Frontal cortex (tissue), 4 donors: ENCODE data around the gene ANGPTL8. TPM values are rescaled to one million over a fixed set of nuclear protein-coding genes. Genes with fewer than 3 reads are reported as not detected.

Experiments used
- DNase-seq, 2 donors: peaks; one replicate each; pipeline ENCODE4 v3.0.0; 2012; ENCODE audit warnings: low spot score in 2 of 2
- FAIRE-seq: peaks from 2 replicates; lab custom pipeline; 2012; peaks lifted over from hg19 to GRCh38; lab: Jason Lieb, UNC
- total RNA-seq: library from RNA; depleted of rRNA; stranded (reverse); fragments of >200 nt; gene quantifications from one replicate; pipeline ENCODE4 v1.2.3, GENCODE V29; 2014
- donor health status: control.
- donor health status: control.
- donor health status: control.

The ANGPTL8 gene, protein sequence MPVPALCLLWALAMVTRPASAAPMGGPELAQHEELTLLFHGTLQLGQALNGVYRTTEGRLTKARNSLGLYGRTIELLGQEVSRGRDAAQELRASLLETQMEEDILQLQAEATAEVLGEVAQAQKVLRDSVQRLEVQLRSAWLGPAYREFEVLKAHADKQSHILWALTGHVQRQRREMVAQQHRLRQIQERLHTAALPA
- total RNA-seq, result not detected

DNA sequence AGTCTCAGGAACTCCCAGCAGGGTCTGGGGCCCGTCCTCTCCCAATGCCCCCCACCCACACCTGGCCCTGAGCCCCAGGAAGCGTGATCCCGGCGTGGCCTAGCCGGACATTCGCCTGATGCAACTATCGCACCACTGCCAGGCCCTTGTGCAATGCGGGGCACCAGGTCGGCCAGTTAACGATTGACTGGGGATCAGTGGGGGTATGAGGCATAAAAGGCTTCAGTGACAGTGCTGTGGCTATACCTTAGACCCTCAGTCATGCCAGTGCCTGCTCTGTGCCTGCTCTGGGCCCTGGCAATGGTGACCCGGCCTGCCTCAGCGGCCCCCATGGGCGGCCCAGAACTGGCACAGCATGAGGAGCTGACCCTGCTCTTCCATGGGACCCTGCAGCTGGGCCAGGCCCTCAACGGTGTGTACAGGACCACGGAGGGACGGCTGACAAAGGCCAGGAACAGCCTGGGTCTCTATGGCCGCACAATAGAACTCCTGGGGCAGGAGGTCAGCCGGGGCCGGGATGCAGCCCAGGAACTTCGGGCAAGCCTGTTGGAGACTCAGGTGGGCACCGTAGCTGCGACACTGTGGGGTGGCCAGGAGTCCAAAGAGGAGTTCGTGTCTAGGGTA, at the start of gene ANGPTL8:
Gene ANGPTL8 (plus strand): TSS at position 243 of the 624 bp plus-strand sequence. CDS start 19 bp downstream, at position 262.
- FAIRE-seq, result no peak
- DNase-seq, result no peak

DNA sequence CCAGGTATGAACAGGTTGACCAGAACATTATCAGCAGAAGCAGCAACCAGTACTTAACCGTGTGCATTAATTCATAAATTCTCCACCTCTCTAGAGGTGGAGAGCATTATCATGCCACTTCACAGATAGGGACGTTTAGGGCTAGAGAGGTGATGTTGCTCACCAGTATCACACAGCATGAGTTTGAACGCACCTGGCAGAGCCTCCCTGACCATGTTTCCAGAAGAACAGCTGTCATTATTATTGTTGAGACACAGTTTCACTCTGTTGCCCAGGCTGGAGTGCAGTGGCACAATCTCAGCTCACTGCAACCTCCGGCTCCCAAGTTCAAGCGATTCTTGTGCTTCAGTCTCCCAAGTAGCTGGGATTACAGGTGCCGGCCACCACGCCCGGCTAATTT, 48.9 kb upstream of the ANGPTL8 start:
- no peak for FAIRE-seq

DNA sequence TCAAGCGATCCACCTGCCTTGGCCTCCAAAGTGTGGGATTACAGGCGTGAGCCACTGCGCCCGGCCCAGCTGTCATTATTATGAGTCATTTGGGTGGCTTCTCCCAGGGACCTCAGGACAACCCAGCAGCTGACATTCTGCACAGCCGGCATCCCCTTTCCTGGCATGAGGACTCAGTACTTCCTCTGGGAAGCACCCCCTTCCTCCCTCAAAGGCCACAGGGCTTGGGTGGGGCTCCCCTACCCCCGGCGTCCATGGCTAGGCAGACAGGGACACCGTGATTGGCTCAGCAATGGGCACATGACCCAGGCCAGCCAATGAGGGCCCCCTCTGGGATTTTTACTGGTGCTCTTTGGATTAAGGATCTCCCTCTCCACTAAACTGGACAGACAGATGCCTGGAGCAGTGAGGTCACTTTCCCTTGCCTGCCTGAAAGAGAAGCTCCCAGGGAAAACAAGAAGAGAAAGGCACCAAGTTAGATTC, 48.1 kb upstream of the ANGPTL8 start:
- DNase-seq, result peak in 1 of 2 donors; percentile 61
- FAIRE-seq, result no peak

More for the DNA sequence above, 48.9 kb upstream of the ANGPTL8 start:
- DNase-seq, result no peak

DNA sequence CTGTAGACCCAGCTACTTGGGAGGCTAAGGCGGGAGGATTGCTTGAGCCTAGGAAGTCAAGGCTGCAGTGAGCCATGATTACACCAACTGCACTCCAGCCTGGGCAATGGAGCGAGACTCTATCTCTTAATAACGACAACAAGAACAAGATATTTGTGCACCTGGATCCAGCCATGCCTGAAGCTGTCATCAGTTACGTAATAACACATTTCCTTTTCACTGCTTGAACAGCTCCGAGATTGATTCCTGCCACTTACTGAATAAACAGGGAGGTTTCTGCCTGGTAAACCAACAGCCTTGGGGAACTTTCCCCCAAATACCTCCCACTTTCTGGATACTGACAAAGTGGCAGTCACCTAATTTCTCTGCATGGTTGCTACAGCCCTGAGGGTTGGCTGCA, 47.5 kb upstream of the ANGPTL8 start:
- no peak for FAIRE-seq
- no peak for DNase-seq

DNA sequence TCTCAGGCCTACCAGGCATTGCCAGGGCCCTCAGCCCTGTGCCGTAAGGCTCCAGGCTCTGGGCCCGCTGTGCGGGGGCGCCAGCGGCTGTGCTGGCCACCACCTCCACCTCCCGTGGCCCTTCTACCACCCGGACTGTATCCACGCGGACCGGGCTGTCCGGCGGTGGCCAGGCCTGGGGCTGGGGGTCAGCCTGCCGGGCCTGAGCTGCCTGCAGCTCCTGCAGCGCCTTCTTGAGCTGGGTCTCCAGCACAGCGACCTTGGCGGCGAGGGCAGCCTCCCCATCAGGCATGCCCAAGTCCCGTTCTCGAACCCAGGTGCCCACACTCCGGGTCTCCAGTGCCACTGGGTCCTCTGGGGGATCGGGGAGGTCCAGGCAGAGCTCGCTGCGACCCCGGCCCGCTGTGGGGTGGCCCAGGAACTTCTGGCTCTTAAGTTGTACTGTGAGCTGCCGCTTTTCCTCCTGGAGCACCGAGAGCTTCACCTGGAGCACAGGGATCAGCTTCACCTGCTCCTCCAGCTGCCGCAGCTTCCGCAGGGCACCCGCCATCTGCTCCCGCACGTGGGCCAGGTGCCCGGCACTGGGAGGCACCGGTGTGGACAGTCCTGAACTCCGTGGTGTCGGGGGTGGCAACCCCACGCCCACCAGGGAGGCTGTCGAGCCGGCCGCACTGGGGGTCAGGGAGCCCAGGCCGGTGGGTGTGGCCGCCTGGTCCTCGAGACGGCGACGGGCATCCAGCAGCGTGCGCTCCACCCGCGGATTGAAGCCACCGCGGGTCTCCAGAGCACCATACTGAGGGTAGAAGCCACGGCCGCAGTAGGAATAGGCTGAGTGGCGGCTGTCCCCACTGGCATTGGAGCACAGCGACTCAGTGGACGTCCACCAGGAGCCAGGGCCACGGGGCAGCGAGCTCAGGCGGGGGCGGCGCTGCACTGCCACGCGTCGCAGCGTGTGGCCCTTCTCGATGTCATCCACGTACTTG, 46.2 kb upstream of the ANGPTL8 start:
- DNase-seq (no peak), FAIRE-seq (no peak)

DNA sequence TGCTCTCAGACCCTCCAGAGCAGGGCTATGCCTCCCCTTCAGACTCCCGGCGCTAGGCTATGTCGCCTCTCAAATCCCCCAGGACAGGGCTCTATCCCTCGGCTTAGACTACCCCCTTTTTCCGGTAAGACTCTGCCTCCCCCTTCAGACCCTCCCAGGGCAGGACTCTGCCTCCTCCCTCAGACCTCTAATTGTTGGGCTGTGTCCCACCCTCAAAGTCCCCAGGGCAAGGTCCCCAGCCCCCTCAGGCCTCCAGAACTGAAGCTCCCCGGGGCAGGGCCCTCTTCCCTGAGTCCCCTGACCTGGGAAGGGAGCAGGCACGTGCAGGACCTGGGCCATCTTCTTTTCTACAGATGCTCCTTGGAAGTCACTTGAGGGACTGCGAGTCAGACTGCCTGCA, 45.2 kb upstream of the ANGPTL8 start:
- DNase-seq (no peak), FAIRE-seq (no peak)

DNA sequence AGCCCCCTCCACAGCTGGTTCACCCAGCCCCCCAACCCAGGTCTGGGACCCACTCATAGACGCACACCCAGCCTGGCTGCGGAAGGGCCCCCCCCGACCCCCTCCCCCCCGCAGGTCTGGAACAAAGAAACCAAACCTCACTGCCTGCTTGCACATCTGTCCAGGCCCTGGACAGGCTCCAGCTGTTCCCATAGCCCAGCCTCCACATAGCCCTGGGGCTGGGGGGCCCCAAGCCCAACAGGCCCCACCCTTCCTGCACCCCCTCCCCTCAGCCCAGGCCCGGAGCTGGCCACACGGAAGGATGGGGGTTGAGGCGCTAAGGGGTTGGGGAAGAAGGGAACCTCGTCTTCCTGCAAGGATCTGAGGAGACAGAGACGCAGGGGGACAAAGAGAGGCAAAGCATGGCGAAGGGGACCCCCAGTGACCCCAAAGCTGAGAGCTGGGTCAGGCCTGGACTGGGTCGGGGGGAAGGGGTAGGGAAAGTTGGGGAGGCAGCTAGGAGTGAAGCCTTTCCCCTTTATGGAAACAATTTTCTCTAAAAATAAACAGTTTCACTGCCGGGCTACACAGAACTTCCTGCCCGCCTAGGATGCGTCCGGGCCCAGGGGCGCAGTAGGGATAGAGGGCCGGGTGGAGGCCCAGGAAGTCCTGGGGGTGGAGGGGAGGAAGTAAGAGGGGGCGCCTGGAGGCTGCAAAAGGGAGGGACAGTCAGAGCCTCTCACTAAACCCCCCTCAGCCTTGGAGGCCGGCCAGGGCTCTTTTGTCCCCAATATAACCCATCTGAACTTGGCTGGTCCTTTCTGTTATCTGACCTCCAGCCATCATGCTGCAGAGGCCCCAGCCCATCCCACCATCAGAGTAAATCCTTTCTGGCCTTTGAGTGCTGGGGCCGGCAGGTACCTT, 44.5 kb upstream of the ANGPTL8 start:
- no peak for FAIRE-seq
- no peak for DNase-seq

DNA sequence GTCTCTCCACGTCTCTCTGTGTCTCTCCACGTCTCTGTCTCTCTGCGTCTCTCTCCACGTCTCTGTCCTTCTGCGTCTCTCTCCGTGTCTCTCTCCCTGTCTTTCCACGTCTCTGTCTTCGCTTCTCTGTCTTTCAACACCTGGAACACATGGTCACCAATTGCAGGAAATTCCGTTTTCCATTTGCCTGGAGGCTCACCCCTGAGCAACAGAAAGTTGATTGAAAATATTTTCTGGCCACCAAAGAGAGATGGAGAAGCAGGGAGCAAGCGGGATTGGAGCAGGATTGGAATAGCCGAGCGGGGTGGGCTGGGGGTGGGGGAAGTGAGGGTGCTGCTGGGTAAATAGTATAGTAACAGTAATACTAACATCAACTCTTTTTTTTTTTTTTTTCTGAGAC, 43.7 kb upstream of the ANGPTL8 start:
- no peak for DNase-seq
- FAIRE-seq, result no peak

DNA sequence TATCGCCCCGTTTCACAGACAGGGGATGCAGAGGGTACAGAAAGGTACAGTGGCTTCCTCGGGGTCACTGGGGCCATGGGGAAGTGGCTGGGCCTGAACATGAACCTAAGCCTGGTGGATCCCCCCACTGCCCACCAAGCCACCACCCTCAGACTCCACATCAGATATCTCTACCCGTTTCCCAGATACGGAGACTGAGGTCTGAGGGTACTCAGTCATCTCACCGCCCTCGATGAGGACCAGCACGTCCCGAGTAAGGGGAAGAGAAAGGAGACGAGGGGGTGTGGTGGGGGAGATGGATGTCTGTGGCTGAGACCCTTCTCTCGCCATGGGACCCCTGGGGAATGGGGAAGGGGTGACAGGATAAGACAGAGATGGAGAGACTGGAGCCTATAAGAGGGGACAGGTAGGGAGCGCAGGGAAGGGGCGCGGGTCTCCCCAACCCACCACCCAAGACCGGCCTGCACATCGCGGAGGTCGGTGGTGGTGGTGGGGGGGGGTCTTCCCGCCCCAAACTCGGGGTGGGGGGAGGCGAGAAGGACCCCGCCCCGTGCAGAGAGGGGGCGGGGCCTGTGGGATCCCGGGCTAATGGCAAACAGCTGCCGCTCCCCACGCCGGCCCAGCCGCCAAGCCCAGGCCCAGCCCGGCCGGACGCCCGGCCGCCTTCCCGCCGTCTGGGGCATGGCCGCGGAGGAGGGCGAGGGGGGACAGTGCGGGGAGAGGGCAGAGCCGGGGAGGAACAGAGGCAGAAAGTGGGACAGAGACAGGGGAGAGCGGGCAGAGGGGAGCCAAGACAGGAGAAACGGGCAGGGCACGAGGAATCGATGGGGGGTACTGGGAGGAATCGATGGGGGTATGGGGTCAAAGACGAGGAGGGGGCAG, 42.8 kb upstream of the ANGPTL8 start:
- FAIRE-seq (no peak), DNase-seq (peak; percentile 57 to 61)

DNA sequence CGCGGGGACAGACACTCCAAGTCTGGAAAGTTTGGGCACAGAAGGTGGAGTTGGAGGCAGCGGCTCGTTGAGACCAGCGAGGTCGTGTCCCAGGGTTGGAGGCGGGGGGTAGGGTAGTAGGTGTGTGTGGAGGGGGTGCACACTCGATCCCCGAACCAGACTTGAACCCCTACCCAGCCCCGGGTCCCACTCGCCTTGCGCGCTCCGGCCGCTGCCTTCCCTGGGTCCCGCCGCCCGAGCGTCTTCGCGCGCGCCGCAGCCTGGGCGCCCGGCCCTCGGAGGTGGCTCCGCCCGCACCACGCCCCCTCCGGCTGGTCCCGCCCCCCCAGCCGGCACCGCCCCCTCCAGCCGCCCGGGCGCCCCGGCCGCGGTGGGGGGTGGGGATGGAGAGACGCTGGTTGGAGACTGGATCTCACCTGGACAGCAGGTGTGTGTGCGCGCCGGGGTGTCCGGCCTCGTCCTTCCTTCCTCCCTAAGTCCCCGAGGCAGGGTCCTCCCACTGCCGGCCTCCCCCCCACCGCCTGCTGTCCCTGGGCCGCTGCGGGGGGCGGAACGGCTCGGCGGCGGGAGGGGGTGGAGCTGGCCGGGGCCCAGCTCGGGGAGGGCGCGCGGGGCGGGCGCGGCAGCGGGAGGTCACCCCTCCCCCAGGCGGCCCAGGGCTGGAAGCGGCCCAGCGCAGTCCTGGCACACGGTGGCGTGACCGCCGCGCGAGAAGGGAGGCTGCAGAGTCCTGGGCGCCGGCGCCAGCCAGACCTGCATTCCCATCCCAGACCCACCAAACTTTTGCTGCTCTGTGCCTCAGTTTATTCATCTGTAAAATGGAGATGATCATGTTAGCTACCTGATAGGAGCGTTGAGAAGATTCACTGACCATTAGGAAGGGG, 41.9 kb upstream of the ANGPTL8 start, which contains the start of gene KANK2:
Gene KANK2 (minus strand): TSS at position 255 of the 884 bp plus-strand sequence. CDS start 3,034 bp downstream, outside the sequence.
- FAIRE-seq, result no peak
- peak; percentile 98 for DNase-seq

DNA sequence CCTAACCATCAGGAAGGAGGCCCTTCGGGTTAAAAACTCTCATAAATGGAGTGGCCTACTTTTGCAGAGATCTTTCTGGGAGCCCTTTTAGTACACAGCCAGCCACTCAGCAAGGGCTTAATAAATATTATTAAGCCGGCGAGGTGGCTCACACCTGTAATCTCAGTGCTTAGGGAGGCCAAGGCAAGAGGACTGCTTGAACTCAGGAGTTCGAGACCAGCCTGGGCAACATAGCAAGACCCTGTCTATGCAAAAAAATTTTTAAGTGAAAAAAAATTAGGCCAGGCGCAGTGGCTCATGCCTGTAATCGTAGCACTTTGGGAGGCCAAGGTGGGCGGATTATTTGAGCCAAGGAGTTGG, 41.3 kb upstream of the ANGPTL8 start:
- FAIRE-seq (no peak), DNase-seq (no peak)

DNA sequence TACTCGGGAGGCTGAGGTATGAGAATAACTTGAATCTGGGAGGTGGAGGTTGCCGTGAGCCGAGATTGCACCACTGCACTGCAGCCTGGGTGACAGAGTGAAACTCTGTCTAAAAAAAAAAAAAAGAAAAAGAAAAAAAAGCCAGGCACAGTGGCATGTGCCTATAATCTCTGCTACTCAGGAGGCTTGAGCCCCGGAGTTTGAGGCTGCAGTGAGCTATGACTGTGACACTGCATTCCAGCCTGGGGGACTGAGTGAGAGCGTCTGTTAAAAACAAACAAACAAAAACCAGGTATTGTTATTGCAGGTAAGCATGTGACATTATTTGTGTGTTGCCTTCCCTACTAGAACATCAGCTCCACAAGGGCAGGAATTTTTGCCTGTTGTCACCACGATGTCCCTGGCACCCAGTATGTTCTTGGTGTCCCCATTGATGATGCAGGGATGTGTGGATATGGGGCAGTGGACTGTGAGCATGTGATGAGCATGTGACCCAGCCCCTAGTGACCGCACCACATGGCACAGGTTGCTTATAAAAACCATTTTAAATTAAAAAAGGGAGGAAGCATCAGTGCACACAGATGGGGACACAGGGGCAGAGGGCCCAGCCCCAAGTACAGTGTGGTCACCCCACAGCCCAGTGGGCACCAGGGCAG, 40.5 kb upstream of the ANGPTL8 start:
- DNase-seq, result no peak
- FAIRE-seq, result no peak

DNA sequence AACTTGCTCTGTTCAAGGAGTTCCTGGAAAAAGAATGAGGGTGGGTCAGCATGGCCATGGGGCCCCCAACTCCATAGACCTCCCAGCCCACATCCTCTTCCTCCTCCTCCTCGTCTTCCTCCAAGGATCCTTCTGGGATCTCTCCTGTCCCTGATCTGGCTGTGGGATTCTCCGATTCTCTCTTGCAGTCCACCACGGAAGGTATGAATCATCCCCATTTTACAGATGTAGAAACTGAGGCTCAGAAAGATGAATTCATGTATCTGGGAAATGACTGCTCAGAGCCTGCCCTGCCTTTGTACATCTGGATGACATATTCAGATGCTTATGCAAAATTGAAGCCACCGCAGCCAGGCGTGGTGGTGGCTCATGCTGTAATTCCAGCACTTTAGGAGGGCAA, 39.9 kb upstream of the ANGPTL8 start:
- DNase-seq (no peak), FAIRE-seq (no peak)

DNA sequence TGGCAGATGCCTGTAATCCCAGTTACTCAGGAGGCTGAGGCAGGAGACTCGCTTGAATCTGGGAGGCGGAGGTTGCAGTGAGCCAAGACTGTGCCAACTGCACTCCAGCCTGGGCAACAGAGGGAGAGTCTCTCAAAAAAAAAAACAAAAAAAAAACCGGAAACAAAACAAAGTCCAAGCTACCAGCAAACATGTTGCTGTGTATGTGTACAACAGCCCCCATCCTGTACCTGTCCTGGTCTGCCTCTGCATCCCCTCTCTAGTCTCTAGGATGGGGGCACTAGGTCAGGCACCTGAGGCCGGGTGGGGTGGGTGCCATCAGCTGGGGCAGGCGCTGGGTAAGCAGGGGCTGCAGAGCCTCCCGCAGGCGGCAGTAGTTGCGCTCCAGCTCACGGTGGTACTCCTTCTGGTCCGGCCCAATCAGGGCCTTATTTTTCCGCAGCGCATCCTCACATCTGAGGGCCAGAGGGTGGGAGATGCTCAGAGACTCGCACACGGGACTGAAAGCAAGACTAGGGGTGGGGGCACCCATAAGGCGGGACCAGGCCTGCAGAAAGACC, 39.3 kb upstream of the ANGPTL8 start:
- no peak for DNase-seq
- FAIRE-seq, result no peak

DNA sequence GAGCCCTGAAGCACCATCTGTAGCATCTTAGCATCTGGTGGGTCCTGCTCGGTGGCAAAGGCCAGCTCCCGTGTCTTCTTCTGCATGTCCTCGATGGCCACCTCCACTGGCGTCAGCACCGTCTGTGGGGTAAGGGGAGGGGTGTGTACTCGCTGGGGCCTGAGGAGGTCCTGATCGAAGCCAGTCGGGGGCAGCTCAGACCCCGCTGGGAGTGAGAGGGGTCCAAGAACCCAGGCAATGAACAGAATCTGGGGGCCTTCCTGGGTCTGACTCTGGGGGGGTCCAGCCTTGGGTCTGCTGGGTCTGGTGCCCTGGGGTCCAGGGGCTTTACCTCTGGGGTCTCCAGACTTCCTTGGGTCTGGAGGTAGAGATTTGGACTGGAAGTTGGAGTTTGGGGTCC, 38.5 kb upstream of the ANGPTL8 start:
- no peak for DNase-seq
- FAIRE-seq, result no peak

DNA sequence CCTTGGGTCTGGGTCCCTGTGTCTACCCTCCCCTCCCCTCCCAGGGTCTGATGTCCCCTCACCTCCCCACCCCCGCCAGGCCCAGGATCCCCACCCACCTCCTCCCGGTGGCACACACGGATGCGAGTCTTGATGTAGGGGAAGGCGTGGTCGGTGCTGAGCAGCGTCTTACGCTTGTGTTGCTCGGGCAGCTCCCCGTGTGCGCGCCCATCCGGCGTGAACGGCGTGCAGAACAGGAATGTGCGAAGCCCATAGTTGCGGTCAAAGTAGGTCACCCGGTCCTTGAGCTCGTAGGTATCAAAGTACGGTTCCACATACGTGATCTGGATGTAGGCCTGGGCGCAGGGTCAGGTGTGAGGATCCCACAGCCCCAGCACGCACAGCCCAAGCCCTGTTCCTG, 37.6 kb upstream of the ANGPTL8 start:
- no peak for FAIRE-seq
- DNase-seq, result no peak
